Stimulated activated naive B cell treated with anti-CD40 and anti-IgM and Interleukin-4, amounts not matched to agents 10 μg/mL and 1 μg/mL and 100 μg/mL, for 72 hours (primary cell): ENCODE results near the gene PROCA1.

Experiments used
- ATAC-seq, 2 donors: fragments of 150-1000 bp; cut with Tn5 transposase; replicated peaks; 2 replicates each; pipeline ENCODE4 v1.10.0; 2021; ENCODE audit warnings: moderate library complexity in 1 of 2
- DNase-seq: peaks from one replicate; pipeline ENCODE4 v3.0.0; 2021
- H3K27ac Mint-ChIP-seq: one replicate; pipeline ENCODE4 v1.8.0; 2022; ENCODE audit warnings: mild to moderate bottlenecking, mixed read lengths
- H3K27me3 Mint-ChIP-seq, 2 donors: one replicate each; pipeline ENCODE4 v1.8.0; 2022; ENCODE audit warnings: mixed read lengths in 2 of 2
- H3K36me3 Mint-ChIP-seq, 2 donors: one replicate each; pipeline ENCODE4 v1.8.0; 2022; ENCODE audit warnings: mixed read lengths in 2 of 2, mild to moderate bottlenecking in 1 of 2
- H3K4me1 Mint-ChIP-seq, 2 donors: one replicate each; pipeline ENCODE4 v1.8.0; 2022; ENCODE audit warnings: mixed read lengths in 2 of 2, mild to moderate bottlenecking in 1 of 2
- H3K4me3 Mint-ChIP-seq, 2 donors: one replicate each; pipeline ENCODE4 v1.8.0; 2022; ENCODE audit warnings: mild to moderate bottlenecking in 2 of 2, mixed read lengths in 2 of 2, moderate library complexity in 1 of 2
- H3K9me3 Mint-ChIP-seq, 2 donors: one replicate each; pipeline ENCODE4 v1.8.0; 2022; ENCODE audit warnings: mixed read lengths in 2 of 2, mild to moderate bottlenecking in 1 of 2

PROCA1 gene, protein sequence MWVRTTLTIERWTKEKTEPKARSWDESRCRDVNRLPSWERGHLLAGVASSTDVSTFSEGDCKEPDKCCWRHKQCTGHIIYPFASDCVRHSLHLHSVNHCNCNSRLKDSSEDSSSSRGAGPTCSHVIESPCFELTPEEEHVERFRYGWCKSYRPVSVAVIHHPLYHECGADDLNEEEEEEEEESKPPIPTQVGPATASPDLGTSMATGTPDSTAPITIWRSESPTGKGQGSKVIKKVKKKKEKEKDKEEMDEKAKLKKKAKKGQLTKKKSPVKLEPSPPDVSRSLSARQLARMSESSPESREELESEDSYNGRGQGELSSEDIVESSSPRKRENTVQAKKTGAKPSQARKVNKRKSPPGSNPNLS

DNA sequence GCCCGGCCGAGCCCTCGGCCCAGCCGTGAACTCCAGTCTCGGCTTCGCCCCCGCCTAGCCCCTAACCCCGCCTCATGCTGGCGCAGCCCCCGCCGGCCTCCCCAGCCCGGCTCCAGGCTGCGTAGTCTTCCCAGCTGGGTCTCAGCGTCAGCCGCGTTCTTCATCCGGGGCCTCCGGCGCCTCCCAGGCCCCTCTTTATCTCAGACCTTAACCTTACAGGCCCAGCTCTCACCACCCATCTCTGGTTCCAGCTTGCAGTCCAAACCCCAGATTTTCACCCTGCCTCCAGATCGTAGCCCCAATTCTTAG, at the start of gene PROCA1:
Gene PROCA1, minus strand, starts transcription at position 166 of the 309 bp plus-strand sequence. CDS start 228 bp downstream, outside the sequence.
- Mint-ChIP-seq H3K27ac (peak within 1 kb of the TSS; percentile 94), H3K27me3 (no peaks in the 10 kb centered on the region), H3K9me3 (no peaks in the 10 kb centered on the region)

GRCh38 chr17:28760601-28761562, 49.2 kb upstream of the PROCA1 start:
- peaks cover 7 to 27% of the 10 kb centered on the region in 2 donors for H3K4me1 Mint-ChIP-seq
- ATAC-seq = peak; percentile 28 to 53
- H3K9me3 Mint-ChIP-seq = no peaks in the 10 kb centered on the region
- DNase-seq = no peak
- H3K4me3 Mint-ChIP-seq = no peak overlapping the region
- no peaks in the 10 kb centered on the region for H3K27me3 Mint-ChIP-seq
- peak overlapping the region; percentile 31 for H3K27ac Mint-ChIP-seq
- peaks cover 26 to 47% of the 10 kb centered on the region in 2 donors for H3K36me3 Mint-ChIP-seq

More for the DNA sequence above, at the start of gene PROCA1:
- Mint-ChIP-seq H3K4me3 (peak within 1 kb of the TSS; percentile 92 to 94), H3K36me3 (peaks cover 10 to 38% of the 10 kb centered on the region in 2 donors), H3K4me1 (peaks cover 27 to 42% of the 10 kb centered on the region in 2 donors)
- DNase-seq = no peak
- ATAC-seq = peak; percentile 48 to 49

DNA sequence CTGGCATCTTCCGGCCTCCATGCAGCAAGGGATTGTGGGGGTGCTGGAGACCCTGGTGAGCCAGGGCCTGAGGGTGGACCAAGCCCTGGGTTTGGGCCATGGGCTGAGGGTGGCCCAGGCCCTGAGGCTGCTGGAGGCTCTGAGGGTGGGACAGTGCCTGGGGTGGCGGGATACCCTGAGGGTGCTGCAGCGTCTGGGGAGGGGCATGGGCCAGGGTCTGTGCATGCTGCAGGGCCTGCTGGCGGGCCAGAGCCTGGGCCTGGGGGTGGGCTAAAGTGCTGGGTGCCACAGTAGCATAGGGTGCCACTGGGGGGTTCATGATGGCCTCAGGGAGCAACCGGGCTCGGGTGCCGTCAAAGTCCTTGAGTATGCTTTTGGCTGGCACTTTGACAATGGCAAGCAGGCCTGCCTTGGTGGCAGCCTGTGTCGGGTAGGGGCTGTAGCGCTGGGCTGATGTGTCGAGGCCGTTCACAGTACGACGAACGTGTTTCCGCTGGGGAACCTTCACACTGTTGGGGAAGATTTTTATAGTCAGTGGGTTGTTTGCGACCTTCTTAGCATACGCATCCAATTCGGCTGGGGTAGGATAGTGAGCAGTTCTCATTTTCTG, 47.7 kb upstream of the PROCA1 start:
- H3K4me3 Mint-ChIP-seq = no peak overlapping the region
- DNase-seq (no peak), ATAC-seq (no peak)
- no peaks in the 10 kb centered on the region for H3K9me3 Mint-ChIP-seq
- H3K36me3 Mint-ChIP-seq = peaks cover 30 to 41% of the 10 kb centered on the region in 2 donors
- H3K27ac Mint-ChIP-seq = peak overlapping the region; percentile 76
- no peaks in the 10 kb centered on the region for H3K27me3 Mint-ChIP-seq
- H3K4me1 Mint-ChIP-seq = peaks cover 7 to 28% of the 10 kb centered on the region in 2 donors

- ATAC-seq (no peak), DNase-seq (no peak)
- Mint-ChIP-seq H3K27me3 (no peaks in the 10 kb centered on the region), H3K27ac (peak overlapping the region; percentile 76), H3K4me1 (peaks cover 4 to 23% of the 10 kb centered on the region in 2 donors), H3K36me3 (peaks cover 30 to 38% of the 10 kb centered on the region in 2 donors), H3K9me3 (no peaks in the 10 kb centered on the region), H3K4me3 (no peak overlapping the region)
Observed at GRCh38 chr17:28758411-28759121, 46.9 kb upstream of the PROCA1 start.

- Mint-ChIP-seq H3K4me3 (no peak overlapping the region), H3K4me1 (peaks cover 3 to 18% of the 10 kb centered on the region in 2 donors), H3K27me3 (no peaks in the 10 kb centered on the region), H3K9me3 (no peaks in the 10 kb centered on the region), H3K27ac (peak overlapping the region; percentile 38), H3K36me3 (peaks cover 44 to 46% of the 10 kb centered on the region in 2 donors)
- no peak for DNase-seq
- no peak for ATAC-seq
Observed at GRCh38 chr17:28756049-28756804, 44.5 kb upstream of the PROCA1 start.

DNA sequence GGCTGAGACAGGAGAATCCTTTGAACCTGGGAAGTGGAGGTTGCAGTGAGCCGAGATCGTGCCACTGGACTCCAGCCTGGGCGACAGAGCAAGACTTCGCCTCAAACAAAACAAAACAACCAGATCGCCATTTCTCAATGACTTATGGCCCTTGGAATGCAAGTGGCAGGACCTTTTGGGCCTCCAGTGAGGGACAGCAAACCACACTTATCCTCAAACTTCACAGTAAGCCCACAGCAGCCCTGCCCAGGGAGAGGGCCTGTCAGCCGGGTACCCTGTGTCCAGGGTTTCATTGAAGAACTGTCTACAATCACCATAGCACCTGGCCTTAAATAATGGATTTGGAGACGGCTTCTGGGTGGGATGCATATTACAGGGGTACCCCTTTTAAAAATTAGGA, 43.8 kb upstream of the PROCA1 start:
- H3K9me3 Mint-ChIP-seq = no peaks in the 10 kb centered on the region
- peaks cover 50 to 51% of the 10 kb centered on the region in 2 donors for H3K36me3 Mint-ChIP-seq
- DNase-seq = no peak
- H3K27me3 Mint-ChIP-seq = no peaks in the 10 kb centered on the region
- no peak overlapping the region for H3K4me3 Mint-ChIP-seq
- peak overlapping the region; percentile 14 for H3K27ac Mint-ChIP-seq
- ATAC-seq = no peak
- H3K4me1 Mint-ChIP-seq = peaks cover 0 to 20% of the 10 kb centered on the region in 2 donors

DNA sequence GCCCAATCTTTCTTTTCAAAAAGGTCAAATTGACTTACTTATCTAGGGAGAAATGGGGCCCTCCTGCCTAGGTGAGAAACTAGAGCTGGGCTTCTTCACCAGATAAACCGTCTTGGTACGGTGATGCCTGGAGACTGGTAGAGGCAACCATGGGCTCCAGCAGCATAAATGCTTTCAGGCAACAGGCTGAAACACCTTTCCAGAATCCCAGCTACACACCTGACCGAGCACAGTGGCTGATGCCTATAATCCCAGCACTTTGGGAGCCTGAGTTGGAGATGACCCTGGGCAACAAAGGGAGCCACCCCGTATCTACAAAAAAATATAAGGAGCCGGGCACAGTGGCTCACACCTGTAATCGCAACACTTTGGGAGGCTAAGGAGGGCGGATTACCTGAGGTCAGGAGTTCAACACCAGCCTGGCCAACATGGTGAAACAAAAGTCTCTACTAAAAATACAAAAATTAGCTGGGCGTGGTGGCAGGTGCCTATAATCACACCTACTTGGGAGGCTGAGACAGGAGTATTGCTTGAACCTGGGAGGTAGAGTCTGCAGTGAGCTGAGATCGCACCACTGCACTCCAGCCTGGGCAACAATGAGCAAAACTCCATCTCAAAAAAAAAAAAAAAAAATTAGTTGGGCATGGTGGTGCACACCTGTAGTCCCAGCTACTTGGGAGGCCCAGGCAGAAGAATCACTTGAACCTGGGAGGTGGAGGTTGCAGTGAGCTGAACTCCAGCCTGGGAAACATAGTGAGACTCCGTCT, 40.1 kb upstream of the PROCA1 start:
- no peak overlapping the region for H3K4me3 Mint-ChIP-seq
- H3K4me1 Mint-ChIP-seq = peaks cover 19 to 47% of the 10 kb centered on the region in 2 donors
- no peaks in the 10 kb centered on the region for H3K9me3 Mint-ChIP-seq
- H3K27ac Mint-ChIP-seq = peak overlapping the region; percentile 85
- H3K27me3 Mint-ChIP-seq = no peaks in the 10 kb centered on the region
- ATAC-seq = no peak
- no peak for DNase-seq
- H3K36me3 Mint-ChIP-seq = peaks cover 55 to 56% of the 10 kb centered on the region in 2 donors

- ATAC-seq = peak; percentile 70 to 76
- Mint-ChIP-seq H3K9me3 (no peaks in the 10 kb centered on the region), H3K27me3 (no peaks in the 10 kb centered on the region), H3K4me3 (peak overlapping the region; percentile 36 to 64), H3K36me3 (peaks cover 59 to 65% of the 10 kb centered on the region in 2 donors), H3K27ac (peak overlapping the region; percentile 85), H3K4me1 (peaks cover 26 to 53% of the 10 kb centered on the region in 2 donors)
- DNase-seq = peak; percentile 83
Observed at GRCh38 chr17:28750178-28751047, 38.7 kb upstream of the PROCA1 start.

DNA sequence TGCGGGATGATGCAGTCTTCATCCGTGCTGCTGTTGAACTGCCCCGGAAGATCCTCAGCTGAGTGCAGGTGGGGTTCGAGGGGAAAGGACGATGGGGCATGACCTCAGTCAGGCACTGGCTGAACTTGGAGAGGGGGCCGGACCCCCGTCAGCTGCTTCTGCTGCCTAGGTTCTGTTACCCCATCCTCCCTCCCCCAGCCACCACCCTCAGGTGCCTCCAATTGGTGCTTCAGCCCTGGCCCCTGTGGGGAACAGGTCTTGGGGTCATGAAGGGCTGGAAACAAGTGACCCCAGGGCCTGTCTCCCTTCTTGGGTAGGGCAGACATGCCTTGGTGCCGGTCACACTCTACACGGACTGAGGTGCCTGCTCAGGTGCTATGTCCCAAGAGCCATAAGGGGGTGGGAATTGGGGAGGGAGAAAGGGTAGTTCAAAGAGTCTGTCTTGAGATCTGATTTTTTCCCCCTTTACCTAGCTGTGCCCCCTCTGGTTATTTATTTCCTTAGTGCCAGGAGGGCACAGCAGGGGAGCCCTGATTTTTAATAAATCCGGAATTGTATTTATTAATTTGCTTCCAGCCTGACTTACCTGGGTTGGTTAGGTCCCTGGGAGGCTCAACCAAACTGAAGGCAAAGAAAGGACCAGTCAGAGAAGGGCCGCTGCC, 38.0 kb upstream of the PROCA1 start:
- H3K27ac Mint-ChIP-seq = no peak overlapping the region
- H3K27me3 Mint-ChIP-seq = no peaks in the 10 kb centered on the region
- peak; percentile 2 to 10 for ATAC-seq

GRCh38 chr17:28748852-28749515, 37.3 kb upstream of the PROCA1 start:
- Mint-ChIP-seq H3K36me3 (peaks cover 69 to 72% of the 10 kb centered on the region in 2 donors), H3K4me1 (peaks cover 26 to 58% of the 10 kb centered on the region in 2 donors), H3K27me3 (no peaks in the 10 kb centered on the region), H3K27ac (peak overlapping the region; percentile 86), H3K4me3 (peak overlapping the region; percentile 71 to 95), H3K9me3 (no peaks in the 10 kb centered on the region)
- DNase-seq = no peak
- ATAC-seq = no peak

More for the DNA sequence above, 38.0 kb upstream of the PROCA1 start:
- Mint-ChIP-seq H3K4me1 (peaks cover 26 to 58% of the 10 kb centered on the region in 2 donors), H3K4me3 (peak overlapping the region; percentile 71 to 95), H3K36me3 (peaks cover 66 to 72% of the 10 kb centered on the region in 2 donors), H3K9me3 (no peaks in the 10 kb centered on the region)
- no peak for DNase-seq
